Panc1 (cell line): ENCODE measurements around the gene RADX. TPM values are rescaled to one million over a fixed set of nuclear protein-coding genes. Genes with fewer than 3 reads are reported as not detected.

Source experiments
- ATAC-seq: fragments of 200-7000 bp; cut with Tn5 transposase; 2 replicates; pipeline ENCODE4 v1.9.1; 2020; ENCODE audit warnings: mild to moderate bottlenecking, moderate library complexity
- BruUV-seq: library from RNA; stranded (reverse); fragments of 400-500 nt; replicated peaks from 2 replicates; lab custom pipeline; 2021; lab: Mats Ljungman, UMichigan
- CTCF ChIA-PET: fragments of 300-600 bp; sonication (Branson Sonifier 250); formaldehyde crosslinking; loops from one replicate; lab custom pipeline; 2022; ENCODE audit warnings: antibody characterized with exemption; lab: Charles Lee
- POLR2A ChIA-PET: fragments of 300-600 bp; sonication (Branson Sonifier 250); formaldehyde crosslinking; loops from one replicate; lab custom pipeline; 2022; ENCODE audit warnings: antibody characterized with exemption; lab: Charles Lee
- DNase-seq: peaks from one replicate; pipeline ENCODE4 v3.0.0-alpha.2; 2010; ENCODE audit warnings: low read depth, low spot score
- H3K27ac ChIP-seq: 2 replicates; pipeline ENCODE4 v1.5.1; 2011; ENCODE audit warnings: mild to moderate bottlenecking, low read length, inconsistent platforms
- H3K27me3 ChIP-seq: fragments of 200-500 bp; sonication (Bioruptor generic); 2 replicates; pipeline ENCODE4 v1.6.0; 2014; ENCODE audit warnings: low read length, inconsistent platforms; ENCODE audit not compliant: control insufficient read depth, insufficient read depth
- H3K36me3 ChIP-seq: fragments of 200-500 bp; sonication (Bioruptor generic); 2 replicates; pipeline ENCODE4 v1.5.1; 2014; ENCODE audit warnings: inconsistent platforms, mild to moderate bottlenecking, low read length, moderate library complexity; ENCODE audit not compliant: control insufficient read depth, insufficient read depth
- H3K4me1 ChIP-seq: 2 replicates; pipeline ENCODE4 v1.5.1; 2011; ENCODE audit warnings: inconsistent platforms, mild to moderate bottlenecking, low read length, moderate library complexity; ENCODE audit not compliant: control insufficient read depth, insufficient read depth
- H3K4me3 ChIP-seq, 2 experiments: 2 replicates each; pipeline ENCODE4 v1.5.1; 2011 to 2012; ENCODE audit warnings: low read depth in 2 of 2, low read length in 2 of 2, mild to moderate bottlenecking in 2 of 2, inconsistent platforms in 1 of 2, moderate library complexity in 1 of 2
- H3K9me3 ChIP-seq: fragments of 200-500 bp; sonication (Bioruptor generic); 2 replicates; pipeline ENCODE4 v1.5.1; 2014; ENCODE audit warnings: low read depth, mild to moderate bottlenecking, inconsistent platforms, low read length, moderate library complexity; ENCODE audit not compliant: control insufficient read depth, insufficient read depth
- POLR2AphosphoS5 ChIP-seq: IDR thresholded peaks from 2 replicates; pipeline ENCODE4 v1.6.1; 2012; ENCODE audit warnings: mild to moderate bottlenecking, low read depth, low read length, moderate library complexity
- SIN3A ChIP-seq: IDR thresholded peaks from 2 replicates; pipeline ENCODE4 v1.6.1; 2012; ENCODE audit warnings: low read depth, mild to moderate bottlenecking, low read length, moderate library complexity, borderline replicate concordance; ENCODE audit not compliant: insufficient read depth
- TCF7L2 ChIP-seq: IDR thresholded peaks from 2 replicates; pipeline ENCODE4 v1.6.1; 2011; ENCODE audit warnings: mild to moderate bottlenecking, low read depth, low read length, inconsistent platforms
- in situ Hi-C: cut with HindIII; loops from 2 replicates; pipeline ENCODE4 v1.10.0; 2016; ENCODE audit warnings: low sequenced_read_pairs, low pct_unique_long_range_greater_than_20kb
- intact Hi-C: fragments of 100-400 bp; cut with micrococcal nuclease; formaldehyde crosslinking; loops from one replicate; pipeline ENCODE4 v1.10.0; 2022; ENCODE audit not compliant: unreplicated experiment
- total RNA-seq: library from RNA; stranded (reverse); gene quantifications from one replicate; pipeline ENCODE4 v1.2.1, GENCODE V29; 2021; ENCODE audit not compliant: unreplicated experiment
- TF ChIP-seq, protein P1 (sequence below): fragments of 450-650 bp; IDR thresholded peaks from 2 replicates; pipeline ENCODE4 v1.5.1; 2017; ENCODE audit warnings: mild to moderate bottlenecking
- TF ChIP-seq, protein P2 (sequence below), 2 experiments: IDR thresholded peaks; 2 replicates each; pipeline ENCODE4 v1.6.1; 2011 to 2012; ENCODE audit warnings: low read depth in 2 of 2, control low read depth in 1 of 2, low read length in 1 of 2, mild to moderate bottlenecking in 1 of 2, moderate library complexity in 1 of 2; ENCODE audit not compliant: insufficient read depth in 1 of 2

RADX gene
- total RNA-seq, 1 experiment from 2014 or later: 5.2 TPM

DNA sequence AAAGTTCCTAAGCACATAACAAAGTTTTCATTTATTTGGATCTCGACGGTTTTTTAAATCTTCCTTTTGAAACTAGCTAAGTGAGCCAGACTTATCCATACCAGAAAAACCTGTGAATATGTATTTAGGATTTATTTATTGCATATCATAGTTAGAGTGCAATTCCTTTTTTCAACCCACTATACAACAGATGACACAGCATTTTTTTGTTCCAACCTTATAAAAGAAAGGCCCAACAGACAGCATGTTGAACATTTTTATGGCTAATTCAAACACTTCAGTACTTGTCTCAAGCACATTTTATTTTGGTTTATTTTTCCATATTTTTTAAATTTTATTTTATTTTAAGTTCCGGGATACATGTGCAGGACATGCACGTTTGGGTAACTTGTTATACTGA, 99.6 kb downstream of the RADX start:
- no peaks in the 10 kb centered on the region for H3K9me3 ChIP-seq
- ChIA-PET POLR2A (no interaction called here), CTCF (no interaction called here)
- H3K27me3 ChIP-seq: no peaks in the 10 kb centered on the region
- H3K4me1 ChIP-seq: no peaks in the 10 kb centered on the region
- in situ Hi-C loops: no loop called here
- no peak for TF ChIP-seq SIN3A
- TF ChIP-seq, protein P1, sequence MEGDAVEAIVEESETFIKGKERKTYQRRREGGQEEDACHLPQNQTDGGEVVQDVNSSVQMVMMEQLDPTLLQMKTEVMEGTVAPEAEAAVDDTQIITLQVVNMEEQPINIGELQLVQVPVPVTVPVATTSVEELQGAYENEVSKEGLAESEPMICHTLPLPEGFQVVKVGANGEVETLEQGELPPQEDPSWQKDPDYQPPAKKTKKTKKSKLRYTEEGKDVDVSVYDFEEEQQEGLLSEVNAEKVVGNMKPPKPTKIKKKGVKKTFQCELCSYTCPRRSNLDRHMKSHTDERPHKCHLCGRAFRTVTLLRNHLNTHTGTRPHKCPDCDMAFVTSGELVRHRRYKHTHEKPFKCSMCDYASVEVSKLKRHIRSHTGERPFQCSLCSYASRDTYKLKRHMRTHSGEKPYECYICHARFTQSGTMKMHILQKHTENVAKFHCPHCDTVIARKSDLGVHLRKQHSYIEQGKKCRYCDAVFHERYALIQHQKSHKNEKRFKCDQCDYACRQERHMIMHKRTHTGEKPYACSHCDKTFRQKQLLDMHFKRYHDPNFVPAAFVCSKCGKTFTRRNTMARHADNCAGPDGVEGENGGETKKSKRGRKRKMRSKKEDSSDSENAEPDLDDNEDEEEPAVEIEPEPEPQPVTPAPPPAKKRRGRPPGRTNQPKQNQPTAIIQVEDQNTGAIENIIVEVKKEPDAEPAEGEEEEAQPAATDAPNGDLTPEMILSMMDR: no peak
- TF ChIP-seq, protein P2, sequence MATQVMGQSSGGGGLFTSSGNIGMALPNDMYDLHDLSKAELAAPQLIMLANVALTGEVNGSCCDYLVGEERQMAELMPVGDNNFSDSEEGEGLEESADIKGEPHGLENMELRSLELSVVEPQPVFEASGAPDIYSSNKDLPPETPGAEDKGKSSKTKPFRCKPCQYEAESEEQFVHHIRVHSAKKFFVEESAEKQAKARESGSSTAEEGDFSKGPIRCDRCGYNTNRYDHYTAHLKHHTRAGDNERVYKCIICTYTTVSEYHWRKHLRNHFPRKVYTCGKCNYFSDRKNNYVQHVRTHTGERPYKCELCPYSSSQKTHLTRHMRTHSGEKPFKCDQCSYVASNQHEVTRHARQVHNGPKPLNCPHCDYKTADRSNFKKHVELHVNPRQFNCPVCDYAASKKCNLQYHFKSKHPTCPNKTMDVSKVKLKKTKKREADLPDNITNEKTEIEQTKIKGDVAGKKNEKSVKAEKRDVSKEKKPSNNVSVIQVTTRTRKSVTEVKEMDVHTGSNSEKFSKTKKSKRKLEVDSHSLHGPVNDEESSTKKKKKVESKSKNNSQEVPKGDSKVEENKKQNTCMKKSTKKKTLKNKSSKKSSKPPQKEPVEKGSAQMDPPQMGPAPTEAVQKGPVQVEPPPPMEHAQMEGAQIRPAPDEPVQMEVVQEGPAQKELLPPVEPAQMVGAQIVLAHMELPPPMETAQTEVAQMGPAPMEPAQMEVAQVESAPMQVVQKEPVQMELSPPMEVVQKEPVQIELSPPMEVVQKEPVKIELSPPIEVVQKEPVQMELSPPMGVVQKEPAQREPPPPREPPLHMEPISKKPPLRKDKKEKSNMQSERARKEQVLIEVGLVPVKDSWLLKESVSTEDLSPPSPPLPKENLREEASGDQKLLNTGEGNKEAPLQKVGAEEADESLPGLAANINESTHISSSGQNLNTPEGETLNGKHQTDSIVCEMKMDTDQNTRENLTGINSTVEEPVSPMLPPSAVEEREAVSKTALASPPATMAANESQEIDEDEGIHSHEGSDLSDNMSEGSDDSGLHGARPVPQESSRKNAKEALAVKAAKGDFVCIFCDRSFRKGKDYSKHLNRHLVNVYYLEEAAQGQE (IDR thresholded peaks at IDR 0.05; ENCODE audit: insufficient read depth in 1 of 2, low read depth in 2 of 2, low read length in 1 of 2): no peak
- no peak for TF ChIP-seq TCF7L2
- no peak for TF ChIP-seq POLR2AphosphoS5
- no TSS peak for BruUV-seq
- ATAC-seq: no peak
- H3K27ac ChIP-seq: no peak overlapping the region
- intact Hi-C loops: no loop called here
- DNase-seq: no peak
- H3K36me3 ChIP-seq: no peaks in the 10 kb centered on the region
- no peak overlapping the region for H3K4me3 ChIP-seq

DNA sequence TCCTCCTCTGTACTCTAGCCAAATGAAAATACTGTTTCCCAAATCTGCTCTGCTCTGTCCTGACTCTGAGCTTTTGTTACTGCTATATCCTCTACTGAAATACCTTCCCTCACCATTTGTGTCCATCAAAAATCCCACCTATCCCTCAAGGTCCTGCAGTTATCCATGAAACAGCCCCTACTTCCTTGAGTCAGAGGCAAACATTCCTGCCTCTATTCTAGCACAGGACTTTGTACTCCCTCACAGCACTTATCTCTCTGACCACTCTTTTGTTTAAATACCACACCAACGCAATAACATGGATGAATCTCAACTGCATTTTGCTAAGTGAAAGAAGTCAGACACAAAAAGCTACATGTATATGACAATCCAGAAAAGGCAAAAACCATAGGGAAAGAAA, 104.2 kb downstream of the RADX start:
- POLR2A ChIA-PET: no interaction called here
- H3K9me3 ChIP-seq: no peaks in the 10 kb centered on the region
- H3K4me3 ChIP-seq: no peak overlapping the region
- H3K27ac ChIP-seq: no peak overlapping the region
- ATAC-seq (no peak), DNase-seq (no peak)
- CTCF ChIA-PET: no interaction called here
- no peaks in the 10 kb centered on the region for H3K27me3 ChIP-seq
- TF ChIP-seq TCF7L2: no peak
- TF ChIP-seq POLR2AphosphoS5: no peak
- TF ChIP-seq, protein P2 (IDR thresholded peaks at IDR 0.05; ENCODE audit: insufficient read depth in 1 of 2, low read depth in 2 of 2, low read length in 1 of 2): no peak
- TF ChIP-seq, protein P1: no peak
- TF ChIP-seq SIN3A: no peak
- intact Hi-C loops: no loop called here
- H3K4me1 ChIP-seq: no peaks in the 10 kb centered on the region
- no TSS peak for BruUV-seq
- no peaks in the 10 kb centered on the region for H3K36me3 ChIP-seq
- in situ Hi-C loops: no loop called here
